Measurements from ENCODE around the gene OR2A12. TPM values are rescaled to one million over a fixed set of nuclear protein-coding genes. Genes with fewer than 3 reads are reported as not detected.

OR2A12 gene
- total RNA-seq, 1 experiment from 2014 or later = not detected

DNA sequence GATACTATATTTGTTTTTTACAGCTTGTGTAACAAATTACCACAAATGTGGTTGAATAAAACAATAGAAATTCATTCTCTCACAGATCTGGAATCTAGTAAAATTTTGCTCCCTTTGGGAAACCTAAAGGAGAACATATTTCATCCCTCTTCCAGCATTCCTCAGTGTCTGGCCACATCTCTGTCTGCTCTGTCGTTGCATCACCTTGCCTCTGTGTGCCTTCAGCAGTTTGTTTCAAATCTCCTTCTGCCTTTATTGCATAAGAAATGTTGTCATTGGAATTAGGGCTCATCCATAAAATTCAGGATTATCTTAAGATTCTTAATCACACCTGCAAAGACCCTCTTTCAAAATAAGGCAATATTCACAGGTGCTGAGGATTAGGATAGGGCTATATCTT is 51.4 kb downstream of the OR2A12 start:
- Histone ChIP-seq H3K27ac (ENCODE audit: low read length) (no peak overlapping the region), H3K9me3 (ENCODE audit: control insufficient read depth, insufficient read depth, low read depth, low read length) (no peaks in the 10 kb centered on the region), H3K27me3 (ENCODE audit: control insufficient read depth, insufficient read depth, low read length) (no peaks in the 10 kb centered on the region; the same call in 1 of the 2 replicates), H3K4me1 (ENCODE audit: control insufficient read depth, insufficient read depth, low read length) (no peaks in the 10 kb centered on the region), H3K4me3 (ENCODE audit: low read depth in 2 of 2, low read length in 2 of 2) (no peak overlapping the region), H3K36me3 (ENCODE audit: control insufficient read depth, insufficient read depth, low read length) (no peaks in the 10 kb centered on the region)
- POLR2A ChIA-PET = no interaction called here
- CTCF ChIA-PET = interaction anchor here (0.6 kb wide), 1 partner anchor 646 kb away, joined by 3 read pairs; no protein-coding TSS in a partner anchor
- TF ChIP-seq, protein P1, sequence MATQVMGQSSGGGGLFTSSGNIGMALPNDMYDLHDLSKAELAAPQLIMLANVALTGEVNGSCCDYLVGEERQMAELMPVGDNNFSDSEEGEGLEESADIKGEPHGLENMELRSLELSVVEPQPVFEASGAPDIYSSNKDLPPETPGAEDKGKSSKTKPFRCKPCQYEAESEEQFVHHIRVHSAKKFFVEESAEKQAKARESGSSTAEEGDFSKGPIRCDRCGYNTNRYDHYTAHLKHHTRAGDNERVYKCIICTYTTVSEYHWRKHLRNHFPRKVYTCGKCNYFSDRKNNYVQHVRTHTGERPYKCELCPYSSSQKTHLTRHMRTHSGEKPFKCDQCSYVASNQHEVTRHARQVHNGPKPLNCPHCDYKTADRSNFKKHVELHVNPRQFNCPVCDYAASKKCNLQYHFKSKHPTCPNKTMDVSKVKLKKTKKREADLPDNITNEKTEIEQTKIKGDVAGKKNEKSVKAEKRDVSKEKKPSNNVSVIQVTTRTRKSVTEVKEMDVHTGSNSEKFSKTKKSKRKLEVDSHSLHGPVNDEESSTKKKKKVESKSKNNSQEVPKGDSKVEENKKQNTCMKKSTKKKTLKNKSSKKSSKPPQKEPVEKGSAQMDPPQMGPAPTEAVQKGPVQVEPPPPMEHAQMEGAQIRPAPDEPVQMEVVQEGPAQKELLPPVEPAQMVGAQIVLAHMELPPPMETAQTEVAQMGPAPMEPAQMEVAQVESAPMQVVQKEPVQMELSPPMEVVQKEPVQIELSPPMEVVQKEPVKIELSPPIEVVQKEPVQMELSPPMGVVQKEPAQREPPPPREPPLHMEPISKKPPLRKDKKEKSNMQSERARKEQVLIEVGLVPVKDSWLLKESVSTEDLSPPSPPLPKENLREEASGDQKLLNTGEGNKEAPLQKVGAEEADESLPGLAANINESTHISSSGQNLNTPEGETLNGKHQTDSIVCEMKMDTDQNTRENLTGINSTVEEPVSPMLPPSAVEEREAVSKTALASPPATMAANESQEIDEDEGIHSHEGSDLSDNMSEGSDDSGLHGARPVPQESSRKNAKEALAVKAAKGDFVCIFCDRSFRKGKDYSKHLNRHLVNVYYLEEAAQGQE (IDR thresholded peaks at IDR 0.05; ENCODE audit: insufficient read depth in 1 of 2, low read depth in 2 of 2, low read length in 1 of 2) = no peak
- TF ChIP-seq, protein P2, sequence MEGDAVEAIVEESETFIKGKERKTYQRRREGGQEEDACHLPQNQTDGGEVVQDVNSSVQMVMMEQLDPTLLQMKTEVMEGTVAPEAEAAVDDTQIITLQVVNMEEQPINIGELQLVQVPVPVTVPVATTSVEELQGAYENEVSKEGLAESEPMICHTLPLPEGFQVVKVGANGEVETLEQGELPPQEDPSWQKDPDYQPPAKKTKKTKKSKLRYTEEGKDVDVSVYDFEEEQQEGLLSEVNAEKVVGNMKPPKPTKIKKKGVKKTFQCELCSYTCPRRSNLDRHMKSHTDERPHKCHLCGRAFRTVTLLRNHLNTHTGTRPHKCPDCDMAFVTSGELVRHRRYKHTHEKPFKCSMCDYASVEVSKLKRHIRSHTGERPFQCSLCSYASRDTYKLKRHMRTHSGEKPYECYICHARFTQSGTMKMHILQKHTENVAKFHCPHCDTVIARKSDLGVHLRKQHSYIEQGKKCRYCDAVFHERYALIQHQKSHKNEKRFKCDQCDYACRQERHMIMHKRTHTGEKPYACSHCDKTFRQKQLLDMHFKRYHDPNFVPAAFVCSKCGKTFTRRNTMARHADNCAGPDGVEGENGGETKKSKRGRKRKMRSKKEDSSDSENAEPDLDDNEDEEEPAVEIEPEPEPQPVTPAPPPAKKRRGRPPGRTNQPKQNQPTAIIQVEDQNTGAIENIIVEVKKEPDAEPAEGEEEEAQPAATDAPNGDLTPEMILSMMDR (IDR thresholded peaks at IDR 0.05) = no peak
- TF ChIP-seq TCF7L2 (IDR thresholded peaks at IDR 0.05; ENCODE audit: low read depth, low read length) = no peak
- no peak for DNase-seq (ENCODE audit: low read depth, low spot score)
- ATAC-seq = no peak
- in situ Hi-C loops (cut with HindIII; ENCODE audit: low pct_unique_long_range_greater_than_20kb, low sequenced_read_pairs) (no loop called here), intact Hi-C loops (cut with micrococcal nuclease; ENCODE audit: unreplicated experiment) (no loop called here)
- no TSS peak for BruUV-seq (replicated peaks)

DNA sequence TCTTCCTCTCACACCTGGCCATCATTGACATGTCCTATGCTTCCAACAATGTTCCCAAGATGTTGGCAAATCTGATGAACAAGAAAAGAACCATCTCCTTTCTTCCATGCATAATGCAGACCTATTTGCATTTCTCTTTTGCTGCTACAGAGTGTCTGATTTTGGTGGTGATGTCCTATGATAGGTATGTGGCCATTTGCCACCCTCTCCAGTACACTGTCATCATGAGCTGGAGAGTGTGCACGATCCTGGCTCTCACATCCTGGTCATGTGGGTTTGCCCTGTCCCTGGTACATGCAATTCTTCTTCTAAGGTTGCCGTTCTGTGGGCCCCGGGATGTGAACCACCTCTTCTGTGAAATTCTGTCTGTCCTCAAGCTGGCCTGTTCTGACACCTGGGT is 56.1 kb downstream of the OR2A12 start:
- CTCF ChIA-PET = no interaction called here
- no peak for TF ChIP-seq TCF7L2 (IDR thresholded peaks at IDR 0.05; ENCODE audit: low read depth, low read length)
- TF ChIP-seq SIN3A (IDR thresholded peaks at IDR 0.05; ENCODE audit: borderline replicate concordance, insufficient read depth, low read depth, low read length) = no peak
- TF ChIP-seq, protein P2 (IDR thresholded peaks at IDR 0.05) = no peak
- no peak for TF ChIP-seq POLR2AphosphoS5 (IDR thresholded peaks at IDR 0.05; ENCODE audit: low read depth, low read length)
- TF ChIP-seq, protein P1 (IDR thresholded peaks at IDR 0.05; ENCODE audit: insufficient read depth in 1 of 2, low read depth in 2 of 2, low read length in 1 of 2) = no peak
- in situ Hi-C loops (cut with HindIII; ENCODE audit: low pct_unique_long_range_greater_than_20kb, low sequenced_read_pairs) = no loop called here
- H3K27me3 ChIP-seq (ENCODE audit: control insufficient read depth, insufficient read depth, low read length) = no peaks in the 10 kb centered on the region
- no peak overlapping the region for H3K4me3 ChIP-seq (ENCODE audit: low read depth in 2 of 2, low read length in 2 of 2)
- intact Hi-C loops (cut with micrococcal nuclease; ENCODE audit: unreplicated experiment) = no loop called here
- H3K36me3 ChIP-seq (ENCODE audit: control insufficient read depth, insufficient read depth, low read length) = no peaks in the 10 kb centered on the region
- BruUV-seq (replicated peaks) = no TSS peak
- no peaks in the 10 kb centered on the region for H3K4me1 ChIP-seq (ENCODE audit: control insufficient read depth, insufficient read depth, low read length)
- no peak for ATAC-seq
- POLR2A ChIA-PET = no interaction called here
- no peak overlapping the region for H3K27ac ChIP-seq (ENCODE audit: low read length)
- H3K9me3 ChIP-seq (ENCODE audit: control insufficient read depth, insufficient read depth, low read depth, low read length) = no peaks in the 10 kb centered on the region
- no peak for DNase-seq (ENCODE audit: low read depth, low spot score)
